HCT116 (cell line): Measurements from ENCODE around the gene RAPH1. TPM values are rescaled to one million over a fixed set of nuclear protein-coding genes. Genes with fewer than 3 reads are reported as not detected.

Experiments used
- ATAC-seq: fragments of 200-7000 bp; cut with Tn5 transposase; 2 replicates; pipeline ENCODE4 v1.9.1; 2020; ENCODE audit warnings: mild to moderate bottlenecking, moderate library complexity
- BruUV-seq: library from RNA; stranded (reverse); fragments of 400-500 nt; replicated peaks from 2 replicates; lab custom pipeline; 2021; lab: Mats Ljungman, UMichigan
- CTCF ChIA-PET: fragments of 300-600 bp; sonication (Branson Sonifier 250); formaldehyde crosslinking; loops from one replicate; lab custom pipeline; 2021; ENCODE audit warnings: antibody characterized with exemption; lab: Charles Lee
- POLR2A ChIA-PET: fragments of 300-600, 350-600 bp; sonication (Branson Sonifier 250); formaldehyde crosslinking; loops from one replicate; lab custom pipeline; 2021; ENCODE audit warnings: antibody characterized with exemption; lab: Charles Lee
- RAD21 ChIA-PET, 2 experiments: fragments of 300-600 bp; sonication (Branson Sonifier 250); formaldehyde crosslinking; loops; one replicate each; lab custom pipeline; 2023; ENCODE audit warnings: low total read pairs in 2 of 2; ENCODE audit not compliant: uncharacterized antibody in 2 of 2, unreplicated experiment in 2 of 2, low non-redundant PET in 1 of 2; lab: Charles Lee
- DNase-seq: peaks from one replicate; pipeline ENCODE4 v3.0.0-alpha.2; 2010; ENCODE audit warnings: low read depth, low spot score
- H2AFZ ChIP-seq: fragments of 200-600 bp; shearing (Covaris generic), sonication (generic); 2 replicates; pipeline ENCODE4 v1.6.1; 2017; ENCODE audit warnings: low read depth, mixed run types, mixed read lengths, antibody characterized with exemption, low read length; ENCODE audit not compliant: poor library complexity, severe bottlenecking
- H3K27ac ChIP-seq: 2 replicates; pipeline ENCODE4 v1.5.1; 2012; ENCODE audit warnings: low read depth, low read length
- H3K27me3 ChIP-seq: fragments of 200-600 bp; sonication (generic); 2 replicates; pipeline ENCODE4 v1.6.1; 2016; ENCODE audit warnings: mixed run types, low read length, mixed read lengths; ENCODE audit not compliant: insufficient read depth
- H3K36me3 ChIP-seq, 2 experiments: fragments of 200-500 bp in 1 of 2; fragments of 200-600 bp in 1 of 2; sonication (Bioruptor generic) in 1 of 2; sonication (generic) in 1 of 2; 2 replicates each; pipeline versions ENCODE4 v1.5.1 to v1.6.1; 2014 to 2016; ENCODE audit warnings: low read length in 2 of 2, inconsistent platforms in 1 of 2, mixed read lengths in 1 of 2, mixed run types in 1 of 2; ENCODE audit not compliant: insufficient read depth in 2 of 2, control insufficient read depth in 1 of 2
- H3K4me1 ChIP-seq, 2 experiments: fragments of 200-600 bp in 1 of 2; sonication (generic) in 1 of 2; 2 replicates each; pipeline versions ENCODE4 v1.5.1 to v1.6.1; 2012 to 2017; ENCODE audit warnings: low read length in 2 of 2, inconsistent platforms in 1 of 2, mild to moderate bottlenecking in 1 of 2, mixed read lengths in 1 of 2, mixed run types in 1 of 2, moderate library complexity in 1 of 2; ENCODE audit not compliant: insufficient read depth in 2 of 2, control insufficient read depth in 1 of 2
- H3K4me2 ChIP-seq: fragments of 200-600 bp; sonication (generic); 2 replicates; pipeline ENCODE4 v1.6.1; 2017; ENCODE audit warnings: mixed run types, low read length, mixed read lengths
- H3K4me3 ChIP-seq, 2 experiments: fragments of 200-600 bp in 1 of 2; sonication (generic) in 1 of 2; replicated peaks in 1 of 2; 2 replicates each; pipeline ENCODE4 v1.5.1; 2011 to 2016; ENCODE audit warnings: low read length in 2 of 2, control low read depth in 1 of 2, low read depth in 1 of 2, mild to moderate bottlenecking in 1 of 2, mixed read lengths in 1 of 2, mixed run types in 1 of 2
- H3K79me2 ChIP-seq: fragments of 200-600 bp; sonication (generic); 2 replicates; pipeline ENCODE4 v1.6.1; 2017; ENCODE audit warnings: mild to moderate bottlenecking, mixed run types, low read length, moderate library complexity, mixed read lengths; ENCODE audit not compliant: insufficient read depth
- H3K9ac ChIP-seq: fragments of 200-600 bp; sonication (generic); 2 replicates; pipeline ENCODE4 v1.6.1; 2016; ENCODE audit warnings: low read length, mixed read lengths
- H3K9me2 ChIP-seq: fragments of 200-600 bp; sonication (generic), shearing (Covaris generic); 2 replicates; pipeline ENCODE4 v1.6.1; 2017; ENCODE audit warnings: mixed run types, mild to moderate bottlenecking, moderate library complexity; ENCODE audit not compliant: insufficient read depth
- H3K9me3 ChIP-seq, 2 experiments: fragments of 200-500 bp in 1 of 2; fragments of 200-600 bp in 1 of 2; sonication (Bioruptor generic) in 1 of 2; sonication (generic) in 1 of 2; 2 replicates each; pipeline ENCODE4 v1.6.1; 2014 to 2017; ENCODE audit warnings: low read length in 2 of 2, mixed read lengths in 2 of 2, inconsistent platforms in 1 of 2, low read depth in 1 of 2, mild to moderate bottlenecking in 1 of 2, mixed run types in 1 of 2, moderate library complexity in 1 of 2; ENCODE audit not compliant: control insufficient read depth in 1 of 2, insufficient read depth in 1 of 2
- H4K20me1 ChIP-seq: fragments of 200-600 bp; sonication (generic), shearing (Covaris generic); 2 replicates; pipeline ENCODE4 v1.6.1; 2017; ENCODE audit warnings: mixed run types, mild to moderate bottlenecking, moderate library complexity; ENCODE audit not compliant: insufficient read depth
- ATF3 ChIP-seq: IDR thresholded peaks from 2 replicates; pipeline ENCODE4 v1.6.1; 2012
- EGR1 ChIP-seq: IDR thresholded peaks from 2 replicates; pipeline ENCODE4 v1.6.1; 2012; ENCODE audit warnings: low read depth
- ELF1 ChIP-seq: IDR thresholded peaks from 2 replicates; pipeline ENCODE4 v1.6.1; 2012; ENCODE audit warnings: low read depth, borderline replicate concordance
- EZH2 ChIP-seq: fragments of 200-600 bp; sonication (generic); IDR thresholded peaks from 2 replicates; pipeline ENCODE4 v1.6.1; 2017; ENCODE audit warnings: antibody characterized with exemption, mixed run types
- EZH2phosphoT487 ChIP-seq: fragments of 200-600 bp; IDR thresholded peaks from 2 replicates; pipeline ENCODE4 v1.6.1; 2018; ENCODE audit warnings: antibody characterized with exemption, borderline replicate concordance
- FOSL1 ChIP-seq: IDR thresholded peaks from 2 replicates; pipeline ENCODE4 v1.6.1; 2012; ENCODE audit warnings: low read depth
- JUND ChIP-seq: IDR thresholded peaks from 2 replicates; pipeline ENCODE4 v1.6.1; 2012
- POLR2A ChIP-seq: IDR thresholded peaks from 2 replicates; pipeline ENCODE4 v1.7.0; 2011; ENCODE audit warnings: borderline replicate concordance; ENCODE audit not compliant: insufficient read depth, insufficient read length; ENCODE audit errors: extremely low read depth
- POLR2AphosphoS5 ChIP-seq: IDR thresholded peaks from 2 replicates; pipeline ENCODE4 v1.6.1; 2011; ENCODE audit warnings: mild to moderate bottlenecking, low read depth, low read length, moderate library complexity
- SIN3A ChIP-seq: IDR thresholded peaks from 2 replicates; pipeline ENCODE4 v1.6.1; 2012; ENCODE audit warnings: low read depth
- SP1 ChIP-seq: IDR thresholded peaks from 2 replicates; pipeline ENCODE4 v1.6.1; 2012; ENCODE audit warnings: low read depth
- SRF ChIP-seq: IDR thresholded peaks from 2 replicates; pipeline ENCODE4 v1.6.1; 2012; ENCODE audit warnings: low read depth
- ZFX ChIP-seq: fragments of 450-650 bp; IDR thresholded peaks from 2 replicates; pipeline ENCODE4 v1.6.1; 2017
- ZNF274 ChIP-seq: fragments of 200-500 bp; sonication (Bioruptor generic); IDR thresholded peaks from 2 replicates; pipeline ENCODE4 v1.6.1; 2014; ENCODE audit warnings: mild to moderate bottlenecking, low read depth, low read length, inconsistent platforms
- intact Hi-C: fragments of 100-400 bp; cut with micrococcal nuclease; formaldehyde crosslinking; loops from 2 replicates; pipeline ENCODE4 v1.10.0; 2022
- total RNA-seq: library from RNA; stranded (reverse); gene quantifications from one replicate; pipeline ENCODE4 v1.2.1, GENCODE V29; 2021; ENCODE audit not compliant: unreplicated experiment
- TF ChIP-seq, protein P1 (sequence below), 3 experiments: fragments of 200-600 bp in 1 of 3; sonication (generic) in 1 of 3; IDR thresholded peaks in 2 of 3; conservative IDR thresholded peaks in 1 of 3; 2 replicates each; pipeline ENCODE4 v1.5.1; 2012 to 2017; ENCODE audit warnings: low read depth in 2 of 3, low read length in 2 of 3, antibody characterized with exemption in 1 of 3, borderline replicate concordance in 1 of 3, control low read depth in 1 of 3, mild to moderate bottlenecking in 1 of 3, mixed read lengths in 1 of 3, mixed run types in 1 of 3, moderate library complexity in 1 of 3; ENCODE audit not compliant: insufficient read depth in 1 of 3
- TF ChIP-seq, protein P2 (sequence below): IDR thresholded peaks from 2 replicates; pipeline ENCODE4 v1.6.1; 2012
- TF ChIP-seq, protein P3 (sequence below): IDR thresholded peaks from 2 replicates; pipeline ENCODE4 v1.6.1; 2011; ENCODE audit warnings: mild to moderate bottlenecking, low read length, moderate library complexity; ENCODE audit not compliant: insufficient replicate concordance; ENCODE audit errors: extremely low read depth

The RAPH1 gene
- total RNA-seq, 1 experiment from 2014 or later, result 22.3 TPM

DNA sequence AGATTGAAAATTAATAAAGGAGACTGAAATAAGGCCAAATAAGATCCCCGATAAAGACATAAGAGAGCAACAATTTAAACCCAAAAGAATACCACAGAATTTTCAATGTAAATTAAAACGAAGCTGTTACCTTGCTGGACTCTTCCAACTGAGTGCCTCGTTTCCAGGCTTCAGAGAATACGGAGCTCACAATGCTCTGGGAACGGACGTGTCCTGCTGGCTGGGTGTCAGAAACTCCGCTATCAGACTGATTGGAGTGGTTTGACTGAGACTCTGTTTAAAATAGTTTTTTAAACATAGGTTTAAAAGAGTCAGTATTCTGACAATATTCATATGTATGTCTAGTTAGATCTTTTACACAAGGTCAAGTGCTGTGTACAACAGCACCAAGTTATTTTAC lies 90.4 kb downstream of the RAPH1 start (continued):
- TF ChIP-seq ATF3 (no peak), POLR2A (no peak), ZFX (no peak), EZH2phosphoT487 (no peak), EGR1 (no peak), ELF1 (no peak), FOSL1 (no peak), SIN3A (no peak), SRF (no peak), ZNF274 (no peak), POLR2AphosphoS5 (no peak), SP1 (no peak)
- TF ChIP-seq, protein P1, sequence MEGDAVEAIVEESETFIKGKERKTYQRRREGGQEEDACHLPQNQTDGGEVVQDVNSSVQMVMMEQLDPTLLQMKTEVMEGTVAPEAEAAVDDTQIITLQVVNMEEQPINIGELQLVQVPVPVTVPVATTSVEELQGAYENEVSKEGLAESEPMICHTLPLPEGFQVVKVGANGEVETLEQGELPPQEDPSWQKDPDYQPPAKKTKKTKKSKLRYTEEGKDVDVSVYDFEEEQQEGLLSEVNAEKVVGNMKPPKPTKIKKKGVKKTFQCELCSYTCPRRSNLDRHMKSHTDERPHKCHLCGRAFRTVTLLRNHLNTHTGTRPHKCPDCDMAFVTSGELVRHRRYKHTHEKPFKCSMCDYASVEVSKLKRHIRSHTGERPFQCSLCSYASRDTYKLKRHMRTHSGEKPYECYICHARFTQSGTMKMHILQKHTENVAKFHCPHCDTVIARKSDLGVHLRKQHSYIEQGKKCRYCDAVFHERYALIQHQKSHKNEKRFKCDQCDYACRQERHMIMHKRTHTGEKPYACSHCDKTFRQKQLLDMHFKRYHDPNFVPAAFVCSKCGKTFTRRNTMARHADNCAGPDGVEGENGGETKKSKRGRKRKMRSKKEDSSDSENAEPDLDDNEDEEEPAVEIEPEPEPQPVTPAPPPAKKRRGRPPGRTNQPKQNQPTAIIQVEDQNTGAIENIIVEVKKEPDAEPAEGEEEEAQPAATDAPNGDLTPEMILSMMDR (IDR thresholded peaks at IDR 0.05 in 2 of 3, conservative IDR thresholded peaks at IDR 0.05 in 1 of 3; ENCODE audit: borderline replicate concordance in 1 of 3, insufficient read depth in 1 of 3, low read depth in 2 of 3, low read length in 2 of 3), result no peak
- TF ChIP-seq, all 23 proteins: peak for 0

GRCh38 chr2:203442463-203442862 lies 92.6 kb downstream of the RAPH1 start:
- Histone ChIP-seq H3K27ac (no peak overlapping the region), H3K4me1 (no peaks in the 10 kb centered on the region), H3K27me3 (no peaks in the 10 kb centered on the region), H3K79me2 (no peaks in the 10 kb centered on the region), H3K9me2 (no peaks in the 10 kb centered on the region), H4K20me1 (no peaks in the 10 kb centered on the region), H3K4me3 (no peak overlapping the region), H3K9ac (no peak overlapping the region), H3K4me2 (no peak overlapping the region), H2AFZ (no peak overlapping the region), H3K36me3 (peaks cover 2 to 7% of the 10 kb centered on the region in 2 experiments; a peak in 2 of 4 replicates), H3K9me3 (no peaks in the 10 kb centered on the region)
- no peak for ATAC-seq
- intact Hi-C loops, result no loop called here
- RAD21 ChIA-PET, result no interaction called here
- CTCF ChIA-PET, result no interaction called here
- POLR2A ChIA-PET, result no interaction called here
- BruUV-seq, result no TSS peak
- DNase-seq, result no peak
- TF ChIP-seq POLR2A (no peak), POLR2AphosphoS5 (no peak), FOSL1 (no peak), EZH2 (no peak), SRF (no peak), ELF1 (no peak), SIN3A (no peak), EZH2phosphoT487 (no peak), EGR1 (no peak), JUND (no peak), ZFX (no peak), ZNF274 (no peak)
- TF ChIP-seq, protein P1 (IDR thresholded peaks at IDR 0.05 in 2 of 3, conservative IDR thresholded peaks at IDR 0.05 in 1 of 3; ENCODE audit: borderline replicate concordance in 1 of 3, insufficient read depth in 1 of 3, low read depth in 2 of 3, low read length in 2 of 3), result no peak
- TF ChIP-seq, protein P2, sequence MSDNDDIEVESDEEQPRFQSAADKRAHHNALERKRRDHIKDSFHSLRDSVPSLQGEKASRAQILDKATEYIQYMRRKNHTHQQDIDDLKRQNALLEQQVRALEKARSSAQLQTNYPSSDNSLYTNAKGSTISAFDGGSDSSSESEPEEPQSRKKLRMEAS, result no peak
- TF ChIP-seq, protein P3, sequence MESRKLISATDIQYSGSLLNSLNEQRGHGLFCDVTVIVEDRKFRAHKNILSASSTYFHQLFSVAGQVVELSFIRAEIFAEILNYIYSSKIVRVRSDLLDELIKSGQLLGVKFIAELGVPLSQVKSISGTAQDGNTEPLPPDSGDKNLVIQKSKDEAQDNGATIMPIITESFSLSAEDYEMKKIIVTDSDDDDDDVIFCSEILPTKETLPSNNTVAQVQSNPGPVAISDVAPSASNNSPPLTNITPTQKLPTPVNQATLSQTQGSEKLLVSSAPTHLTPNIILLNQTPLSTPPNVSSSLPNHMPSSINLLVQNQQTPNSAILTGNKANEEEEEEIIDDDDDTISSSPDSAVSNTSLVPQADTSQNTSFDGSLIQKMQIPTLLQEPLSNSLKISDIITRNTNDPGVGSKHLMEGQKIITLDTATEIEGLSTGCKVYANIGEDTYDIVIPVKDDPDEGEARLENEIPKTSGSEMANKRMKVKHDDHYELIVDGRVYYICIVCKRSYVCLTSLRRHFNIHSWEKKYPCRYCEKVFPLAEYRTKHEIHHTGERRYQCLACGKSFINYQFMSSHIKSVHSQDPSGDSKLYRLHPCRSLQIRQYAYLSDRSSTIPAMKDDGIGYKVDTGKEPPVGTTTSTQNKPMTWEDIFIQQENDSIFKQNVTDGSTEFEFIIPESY, result no peak
